Islet of Langerhans (tissue), 1 donor: ENCODE measurements around the gene PCDHGB4.
"Not testable (repeated sequence)": the region's sequence is repeated elsewhere in the genome, so short reads cannot be mapped to it uniquely, and the experiment has no call there.

Source experiments
- FAIRE-seq: peaks from one replicate; lab custom pipeline; 2011; peaks lifted over from hg19 to GRCh38; lab: Jason Lieb, UNC

Gene PCDHGB4

DNA sequence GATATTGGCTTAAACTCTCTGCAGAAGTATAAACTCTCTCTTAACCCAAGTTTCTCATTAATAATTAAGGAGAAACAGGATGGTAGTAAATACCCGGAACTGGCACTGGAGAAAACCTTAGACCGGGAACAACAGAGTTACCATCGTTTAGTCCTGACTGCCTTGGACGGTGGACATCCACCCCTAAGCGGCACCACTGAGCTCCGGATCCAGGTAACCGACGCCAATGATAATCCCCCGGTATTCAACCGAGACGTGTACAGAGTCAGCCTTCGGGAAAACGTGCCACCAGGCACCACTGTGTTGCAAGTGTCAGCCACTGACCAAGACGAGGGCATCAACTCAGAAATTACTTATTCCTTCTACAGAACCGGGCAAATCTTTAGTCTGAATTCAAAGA is 11.1 kb downstream of the PCDHGB4 start:
- no peak for FAIRE-seq

DNA sequence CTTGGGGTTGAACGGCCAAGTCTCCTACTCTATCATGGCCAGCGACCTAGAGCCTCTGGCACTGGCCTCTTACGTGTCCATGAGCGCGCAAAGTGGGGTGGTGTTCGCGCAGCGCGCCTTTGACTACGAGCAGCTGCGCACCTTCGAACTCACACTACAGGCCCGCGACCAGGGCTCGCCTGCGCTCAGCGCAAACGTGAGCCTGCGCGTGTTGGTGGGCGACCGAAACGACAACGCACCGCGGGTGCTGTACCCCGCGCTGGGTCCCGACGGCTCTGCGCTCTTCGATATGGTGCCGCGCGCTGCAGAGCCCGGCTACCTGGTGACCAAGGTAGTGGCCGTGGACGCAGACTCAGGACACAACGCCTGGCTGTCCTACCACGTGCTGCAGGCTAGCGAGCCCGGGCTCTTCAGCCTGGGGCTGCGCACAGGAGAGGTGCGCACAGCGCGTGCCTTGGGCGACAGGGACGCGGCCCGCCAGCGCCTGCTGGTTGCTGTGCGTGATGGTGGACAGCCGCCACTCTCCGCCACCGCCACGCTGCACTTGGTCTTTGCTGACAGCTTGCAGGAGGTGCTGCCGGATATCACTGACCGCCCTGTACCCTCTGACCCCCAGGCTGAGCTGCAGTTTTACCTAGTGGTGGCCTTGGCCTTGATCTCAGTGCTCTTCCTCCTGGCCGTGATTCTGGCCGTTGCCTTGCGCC is 12.2 kb downstream of the PCDHGB4 start:
- no peak for FAIRE-seq

DNA sequence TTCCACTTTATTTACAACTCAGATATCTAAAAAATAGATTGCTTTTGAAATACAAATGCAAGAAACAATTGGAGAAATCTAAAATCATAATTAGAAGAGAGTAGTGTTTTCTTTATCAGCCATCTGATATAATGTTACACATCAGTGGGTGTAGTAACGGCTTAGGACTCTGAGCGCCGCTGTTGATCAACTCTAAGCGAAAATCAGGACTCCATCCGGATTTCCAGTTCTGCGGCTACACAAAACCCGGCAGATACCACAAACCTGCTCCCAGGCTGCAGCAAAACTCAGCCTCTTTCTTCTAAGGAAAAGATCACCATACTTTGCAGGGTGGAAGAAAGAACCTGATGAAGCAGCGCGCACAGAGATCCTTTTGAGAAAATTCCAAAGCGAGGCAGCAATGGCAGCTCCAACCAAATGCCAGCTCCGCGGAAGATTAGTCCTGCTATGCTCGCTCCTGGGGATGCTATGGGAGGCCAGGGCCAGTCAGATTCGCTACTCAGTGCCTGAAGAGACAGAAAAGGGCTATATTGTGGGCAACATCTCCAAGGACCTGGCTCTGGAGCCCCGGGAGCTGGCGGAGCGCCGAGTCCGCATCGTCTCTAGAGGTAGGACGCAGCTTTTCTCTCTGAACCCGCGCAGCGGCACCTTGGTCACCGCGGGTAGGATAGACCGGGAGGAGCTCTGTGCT is 15.2 kb downstream of the PCDHGB4 start, which contains the start of gene PCDHGA9:
Gene PCDHGA9, plus strand, starts transcription at position 226 of the 691 bp plus-strand sequence. Its CDS starts 175 bp downstream, at position 401.
- FAIRE-seq, result no peak

DNA sequence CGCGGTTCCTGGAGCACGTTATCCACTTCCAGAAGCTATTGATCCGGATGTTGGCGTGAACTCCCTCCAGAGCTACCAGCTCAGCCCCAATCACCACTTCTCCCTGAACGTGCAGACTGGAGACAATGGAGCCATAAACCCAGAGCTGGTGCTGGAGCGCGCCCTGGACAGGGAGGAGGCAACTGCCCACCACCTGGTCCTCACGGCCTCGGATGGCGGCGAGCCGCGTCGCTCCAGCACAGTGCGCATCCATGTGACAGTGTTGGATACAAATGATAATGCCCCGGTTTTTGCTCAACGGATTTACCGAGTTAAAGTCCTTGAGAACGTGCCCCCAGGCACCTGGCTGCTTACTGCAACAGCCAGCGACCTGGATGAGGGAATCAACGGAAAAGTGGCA is 15.9 kb downstream of the PCDHGB4 start:
- no peak for FAIRE-seq

DNA sequence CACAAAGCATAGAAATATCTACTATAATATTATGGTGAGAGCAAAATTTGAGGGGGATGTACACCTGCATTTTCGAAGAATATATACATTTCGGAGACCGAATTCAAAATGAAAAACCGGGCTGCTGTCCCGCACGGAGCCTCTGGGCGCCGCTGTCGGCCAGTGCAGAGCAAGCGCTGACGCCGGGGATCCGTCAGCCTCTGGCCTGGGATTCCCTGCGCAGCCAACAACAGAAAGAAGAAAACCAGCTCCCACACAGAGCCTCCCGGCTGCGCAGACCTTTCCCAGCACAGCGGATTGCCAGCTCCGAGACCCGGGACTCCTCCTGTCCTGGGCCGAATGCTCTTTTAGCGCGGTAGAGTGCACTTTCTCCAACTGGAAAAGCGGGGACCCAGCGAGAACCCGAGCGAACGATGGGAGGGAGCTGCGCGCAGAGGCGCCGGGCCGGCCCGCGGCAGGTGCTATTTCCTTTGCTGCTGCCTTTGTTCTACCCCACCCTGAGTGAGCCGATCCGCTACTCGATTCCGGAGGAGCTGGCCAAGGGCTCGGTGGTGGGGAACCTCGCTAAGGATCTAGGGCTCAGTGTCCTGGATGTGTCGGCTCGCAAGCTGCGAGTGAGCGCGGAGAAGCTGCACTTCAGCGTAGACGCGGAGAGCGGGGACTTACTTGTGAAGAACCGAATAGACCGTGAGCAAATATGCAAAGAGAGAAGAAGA is 20.4 kb downstream of the PCDHGB4 start, which contains the start of gene PCDHGB6:
Gene PCDHGB6, plus strand, starts transcription at position 232 of the 716 bp plus-strand sequence. Its CDS starts 182 bp downstream, at position 414.
- FAIRE-seq, result not testable (repeated sequence)

DNA sequence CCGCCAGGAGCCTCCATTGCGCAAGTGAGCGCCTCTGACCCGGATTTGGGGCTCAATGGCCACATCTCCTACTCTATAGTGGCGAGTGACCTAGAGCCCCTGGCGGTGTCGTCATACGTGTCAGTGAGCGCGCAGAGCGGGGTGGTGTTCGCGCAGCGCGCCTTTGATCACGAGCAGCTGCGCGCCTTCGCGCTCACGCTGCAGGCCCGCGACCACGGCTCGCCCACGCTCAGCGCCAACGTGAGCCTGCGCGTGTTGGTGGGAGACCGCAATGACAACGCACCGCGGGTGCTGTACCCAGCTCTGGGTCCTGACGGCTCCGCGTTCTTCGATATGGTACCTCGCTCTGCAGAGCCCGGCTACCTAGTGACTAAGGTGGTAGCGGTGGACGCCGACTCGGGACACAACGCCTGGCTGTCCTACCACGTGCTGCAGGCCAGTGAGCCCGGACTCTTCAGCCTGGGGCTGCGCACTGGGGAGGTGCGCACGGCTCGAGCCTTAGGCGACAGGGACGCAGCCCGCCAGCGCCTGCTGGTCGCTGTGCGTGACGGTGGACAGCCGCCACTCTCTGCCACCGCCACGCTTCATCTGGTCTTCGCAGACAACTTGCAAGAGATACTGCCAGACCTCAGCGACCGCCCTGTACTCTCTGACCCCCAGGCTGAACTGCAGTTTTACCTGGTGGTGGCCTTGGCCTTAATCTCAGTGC is 22.3 kb downstream of the PCDHGB4 start:
- no peak for FAIRE-seq

DNA sequence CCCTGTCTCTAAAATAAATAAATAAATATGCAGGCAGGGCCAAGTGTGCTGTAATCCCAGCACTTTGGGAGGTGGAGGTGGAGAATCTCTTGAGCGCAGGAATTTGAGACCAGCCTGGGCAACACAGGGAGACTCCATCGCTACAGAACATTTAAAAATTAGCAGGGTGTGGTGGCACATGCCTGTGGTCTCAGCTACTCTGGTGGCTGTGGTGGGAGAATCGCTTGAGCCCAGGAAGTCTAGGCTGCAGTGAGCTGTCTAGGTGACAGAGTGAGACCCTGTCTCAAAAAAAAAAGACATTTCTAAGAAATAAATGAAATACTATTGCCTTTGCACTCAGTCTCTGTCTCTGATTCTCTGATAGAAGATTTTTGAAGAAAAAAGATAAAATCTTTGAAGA is 24.1 kb downstream of the PCDHGB4 start:
- no peak for FAIRE-seq

DNA sequence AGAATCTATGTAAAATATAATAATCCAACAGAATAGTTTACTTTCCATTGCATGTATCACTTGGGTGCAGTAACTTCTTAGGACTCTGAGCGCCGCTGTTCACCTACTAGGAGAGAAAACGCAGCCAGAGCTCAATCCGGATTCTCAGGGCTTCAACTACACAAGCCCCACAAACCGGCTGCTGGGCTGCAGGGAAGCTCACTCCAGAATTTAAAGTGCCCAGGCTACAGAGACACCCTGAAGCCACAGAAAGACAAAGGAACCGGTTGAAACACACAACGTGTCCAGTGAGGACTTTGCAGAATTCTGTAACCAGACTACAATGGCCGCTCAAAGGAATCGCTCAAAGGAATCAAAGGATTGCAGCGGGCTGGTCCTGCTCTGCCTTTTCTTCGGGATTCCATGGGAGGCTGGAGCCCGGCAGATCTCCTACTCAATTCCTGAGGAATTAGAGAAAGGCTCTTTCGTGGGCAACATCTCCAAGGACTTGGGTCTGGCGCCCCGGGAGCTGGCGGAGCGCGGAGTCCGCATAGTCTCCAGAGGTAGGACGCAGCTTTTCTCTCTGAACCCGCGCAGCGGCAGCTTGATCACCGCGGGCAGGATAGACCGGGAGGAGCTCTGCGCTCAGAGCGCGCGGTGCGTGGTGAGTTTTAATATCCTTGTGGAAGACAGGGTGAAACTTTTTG is 25.5 kb downstream of the PCDHGB4 start, which contains the start of gene PCDHGA10:
Gene PCDHGA10, plus strand, starts transcription at position 134 of the 686 bp plus-strand sequence. Its CDS starts 189 bp downstream, at position 323.
- FAIRE-seq, result no peak

DNA sequence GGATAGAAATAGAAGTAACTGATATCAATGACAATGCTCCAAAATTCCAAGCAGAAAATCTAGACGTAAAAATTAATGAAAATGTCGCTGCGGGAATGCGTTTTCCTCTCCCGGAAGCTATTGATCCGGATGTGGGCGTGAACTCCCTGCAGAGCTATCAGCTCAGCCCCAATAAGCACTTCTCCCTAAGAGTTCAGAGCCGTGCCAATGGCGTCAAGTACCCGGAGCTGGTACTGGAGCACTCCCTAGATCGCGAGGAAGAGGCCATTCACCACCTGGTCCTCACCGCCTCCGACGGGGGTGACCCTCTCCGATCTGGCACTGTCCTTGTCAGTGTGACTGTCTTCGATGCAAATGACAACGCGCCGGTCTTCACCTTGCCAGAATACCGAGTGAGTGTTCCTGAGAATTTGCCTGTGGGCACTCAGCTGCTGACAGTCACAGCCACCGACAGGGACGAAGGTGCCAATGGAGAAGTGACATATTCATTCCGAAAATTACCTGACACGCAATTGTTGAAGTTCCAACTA is 26.1 kb downstream of the PCDHGB4 start:
- FAIRE-seq, result no peak

DNA sequence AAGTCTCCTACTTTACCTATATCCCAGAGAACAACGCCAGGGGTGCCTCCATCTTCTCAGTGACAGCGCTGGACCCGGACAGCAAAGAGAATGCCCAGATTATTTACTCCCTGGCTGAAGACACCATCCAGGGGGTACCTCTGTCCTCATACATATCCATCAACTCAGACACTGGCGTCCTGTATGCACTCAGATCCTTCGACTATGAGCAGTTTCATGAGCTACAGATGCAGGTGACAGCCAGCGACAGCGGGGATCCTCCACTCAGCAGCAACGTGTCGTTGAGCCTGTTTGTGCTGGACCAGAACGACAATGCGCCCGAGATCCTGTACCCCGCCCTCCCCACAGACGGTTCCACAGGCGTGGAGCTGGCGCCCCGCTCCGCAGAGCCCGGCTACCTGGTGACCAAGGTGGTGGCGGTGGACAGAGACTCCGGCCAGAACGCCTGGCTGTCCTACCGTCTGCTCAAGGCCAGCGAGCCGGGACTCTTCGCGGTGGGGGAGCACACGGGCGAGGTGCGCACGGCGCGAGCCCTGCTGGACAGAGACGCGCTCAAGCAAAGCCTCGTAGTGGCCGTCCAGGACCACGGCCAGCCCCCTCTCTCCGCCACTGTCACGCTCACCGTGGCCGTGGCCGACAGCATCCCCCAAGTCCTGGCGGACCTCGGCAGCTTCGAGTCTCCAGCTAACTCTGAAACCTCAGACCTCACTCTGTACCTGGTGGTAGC is 27.2 kb downstream of the PCDHGB4 start:
- FAIRE-seq, result not testable (repeated sequence)

DNA sequence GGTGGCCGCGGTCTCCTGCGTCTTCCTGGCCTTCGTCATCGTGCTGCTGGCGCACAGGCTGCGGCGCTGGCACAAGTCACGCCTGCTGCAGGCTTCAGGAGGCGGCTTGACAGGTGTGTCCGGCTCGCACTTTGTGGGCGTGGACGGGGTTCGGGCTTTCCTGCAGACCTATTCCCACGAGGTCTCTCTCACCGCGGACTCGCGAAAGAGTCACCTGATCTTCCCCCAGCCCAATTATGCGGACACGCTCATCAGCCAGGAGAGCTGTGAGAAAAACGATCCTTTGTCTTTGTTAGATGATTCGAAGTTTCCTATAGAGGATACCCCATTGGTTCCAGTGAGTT is 27.7 kb downstream of the PCDHGB4 start:
- FAIRE-seq, result not testable (repeated sequence)

DNA sequence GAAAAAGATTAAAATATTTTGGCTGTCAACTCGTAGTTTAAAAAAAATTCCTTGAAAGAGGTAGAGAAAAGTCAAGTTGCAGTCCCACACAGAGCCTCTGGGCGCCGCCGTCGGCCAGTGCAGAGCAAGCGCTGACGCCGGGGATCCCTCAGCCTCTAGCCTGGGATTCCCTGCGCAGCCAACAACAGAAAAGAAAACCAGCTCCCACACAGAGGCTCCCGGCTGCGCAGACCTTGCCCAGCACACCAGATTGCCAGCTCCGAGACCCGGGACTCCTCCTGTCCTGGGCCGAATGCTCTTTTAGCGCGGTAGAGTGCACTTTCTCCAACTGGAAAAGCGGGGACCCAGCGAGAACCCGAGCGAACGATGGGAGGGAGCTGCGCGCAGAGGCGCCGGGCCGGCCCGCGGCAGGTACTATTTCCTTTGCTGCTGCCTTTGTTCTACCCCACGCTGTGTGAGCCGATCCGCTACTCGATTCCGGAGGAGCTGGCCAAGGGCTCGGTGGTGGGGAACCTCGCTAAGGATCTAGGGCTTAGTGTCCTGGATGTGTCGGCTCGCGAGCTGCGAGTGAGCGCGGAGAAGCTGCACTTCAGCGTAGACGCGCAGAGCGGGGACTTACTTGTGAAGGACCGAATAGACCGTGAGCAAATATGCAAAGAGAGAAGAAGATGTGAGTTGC is 30.1 kb downstream of the PCDHGB4 start, which contains the start of gene PCDHGB7:
Gene PCDHGB7, plus strand, starts transcription at position 184 of the 679 bp plus-strand sequence. Its CDS starts 183 bp downstream, at position 367.
- FAIRE-seq, result not testable (repeated sequence)

DNA sequence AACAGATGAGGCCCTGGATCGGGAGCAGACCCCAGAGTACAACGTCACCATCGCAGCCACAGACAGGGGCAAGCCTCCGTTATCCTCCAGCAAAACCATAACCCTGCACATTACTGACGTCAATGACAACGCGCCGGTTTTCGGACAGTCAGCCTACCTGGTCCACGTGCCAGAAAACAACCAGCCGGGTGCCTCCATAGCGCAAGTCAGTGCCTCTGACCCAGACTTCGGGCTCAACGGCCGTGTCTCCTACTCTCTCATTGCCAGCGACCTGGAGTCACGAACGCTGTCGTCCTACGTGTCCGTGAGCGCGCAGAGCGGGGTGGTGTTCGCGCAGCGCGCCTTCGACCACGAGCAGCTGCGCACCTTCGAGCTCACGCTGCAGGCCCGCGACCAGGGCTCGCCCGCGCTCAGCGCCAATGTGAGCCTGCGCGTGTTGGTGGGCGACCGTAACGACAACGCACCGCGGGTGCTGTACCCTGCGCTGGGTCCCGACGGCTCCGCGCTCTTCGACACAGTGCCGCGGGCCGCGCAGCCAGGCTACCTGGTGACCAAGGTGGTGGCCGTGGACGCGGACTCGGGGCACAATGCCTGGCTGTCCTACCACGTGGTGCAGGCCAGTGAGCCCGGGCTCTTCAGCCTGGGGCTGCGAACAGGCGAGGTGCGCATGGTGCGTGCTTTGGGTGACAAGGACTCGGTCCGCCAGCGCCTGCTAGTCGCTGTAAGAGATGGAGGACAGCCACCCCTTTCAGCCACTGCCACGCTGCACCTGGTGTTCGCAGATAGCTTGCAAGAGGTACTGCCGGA is 31.8 kb downstream of the PCDHGB4 start:
- FAIRE-seq, result no peak

DNA sequence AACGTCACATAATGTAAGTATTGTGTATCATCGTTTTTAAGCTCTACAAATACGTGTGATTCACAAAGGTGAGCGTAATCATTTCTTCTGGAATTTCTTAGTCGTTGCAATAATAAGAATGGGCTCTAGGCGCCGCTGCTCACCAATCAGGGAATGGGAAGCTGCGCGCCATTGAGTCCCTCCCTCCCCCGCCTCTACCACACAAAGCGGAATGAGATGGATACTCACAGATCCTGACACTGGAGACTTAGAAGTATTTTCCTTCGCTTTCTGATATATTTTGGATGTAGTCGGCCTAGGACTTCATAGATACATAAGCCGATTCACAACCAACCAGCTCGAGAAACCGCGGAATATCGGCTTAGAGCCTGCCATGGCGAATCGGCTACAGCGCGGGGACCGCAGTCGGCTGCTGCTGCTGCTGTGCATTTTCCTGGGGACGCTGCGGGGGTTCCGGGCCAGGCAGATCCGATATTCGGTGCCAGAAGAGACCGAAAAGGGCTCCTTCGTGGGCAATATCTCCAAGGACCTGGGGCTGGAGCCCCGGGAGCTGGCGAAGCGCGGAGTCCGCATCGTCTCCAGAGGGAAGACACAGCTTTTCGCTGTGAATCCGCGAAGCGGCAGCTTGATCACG is 33.5 kb downstream of the PCDHGB4 start, which contains the start of gene PCDHGA11:
Gene PCDHGA11, plus strand, starts transcription at position 197 of the 634 bp plus-strand sequence. Its CDS starts 177 bp downstream, at position 374.
- FAIRE-seq, result no peak

DNA sequence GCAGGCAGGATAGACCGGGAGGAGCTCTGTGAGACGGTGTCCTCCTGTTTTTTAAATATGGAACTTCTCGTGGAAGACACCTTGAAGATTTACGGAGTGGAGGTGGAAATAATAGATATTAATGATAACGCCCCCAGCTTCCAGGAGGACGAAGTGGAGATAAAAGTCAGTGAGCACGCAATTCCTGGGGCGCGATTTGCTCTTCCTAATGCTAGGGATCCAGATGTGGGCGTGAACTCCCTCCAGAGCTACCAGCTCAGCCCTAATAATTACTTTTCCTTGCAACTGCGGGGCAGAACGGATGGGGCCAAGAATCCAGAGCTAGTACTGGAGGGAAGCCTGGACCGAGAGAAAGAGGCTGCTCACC is 34.0 kb downstream of the PCDHGB4 start:
- no peak for FAIRE-seq

DNA sequence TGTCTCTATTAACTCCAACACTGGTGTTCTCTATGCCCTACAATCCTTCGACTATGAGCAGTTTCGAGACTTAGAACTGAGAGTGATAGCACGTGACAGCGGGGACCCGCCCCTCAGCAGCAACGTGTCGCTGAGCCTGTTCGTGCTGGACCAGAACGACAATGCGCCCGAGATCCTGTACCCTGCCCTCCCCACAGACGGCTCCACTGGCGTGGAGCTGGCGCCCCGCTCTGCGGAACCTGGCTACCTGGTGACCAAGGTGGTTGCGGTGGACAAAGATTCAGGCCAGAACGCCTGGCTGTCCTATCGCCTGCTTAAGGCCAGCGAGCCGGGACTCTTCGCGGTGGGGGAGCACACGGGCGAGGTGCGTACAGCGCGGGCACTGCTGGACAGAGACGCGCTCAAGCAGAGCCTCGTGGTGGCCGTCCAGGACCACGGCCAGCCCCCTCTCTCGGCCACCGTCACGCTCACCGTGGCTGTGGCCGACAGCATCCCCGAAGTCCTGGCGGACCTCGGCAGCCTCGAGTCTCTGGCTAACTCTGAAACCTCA is 35.3 kb downstream of the PCDHGB4 start:
- FAIRE-seq, result no peak

DNA sequence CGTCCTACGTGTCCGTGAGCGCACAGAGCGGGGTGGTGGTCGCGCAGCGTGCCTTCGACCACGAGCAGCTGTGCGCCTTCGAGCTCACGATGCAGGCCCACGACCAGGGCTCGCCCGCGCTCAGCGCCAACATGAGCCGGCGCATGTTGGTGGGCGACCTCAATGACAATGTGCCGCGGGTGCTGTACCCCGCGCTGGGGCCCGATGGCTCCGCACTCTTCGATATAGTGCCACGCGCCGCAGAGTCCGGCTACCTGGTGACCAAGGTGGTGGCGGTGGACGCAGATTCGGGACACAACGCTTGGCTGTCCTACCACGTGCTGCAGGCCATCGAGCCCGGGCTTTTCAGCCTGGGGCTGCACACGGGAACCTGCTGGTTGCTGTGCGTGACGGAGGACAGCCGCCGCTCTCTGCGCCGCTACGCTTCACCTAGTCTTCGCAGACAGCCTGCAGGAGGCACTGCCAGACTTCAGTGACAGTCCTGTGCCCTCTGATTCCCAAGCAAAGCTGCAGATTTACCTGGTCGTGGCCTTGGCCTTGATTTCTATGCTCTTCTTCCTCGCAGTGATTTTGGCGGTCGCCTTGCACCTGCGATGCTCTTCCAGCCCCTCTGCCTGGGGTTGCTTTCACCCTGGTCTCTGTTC is 40.4 kb downstream of the PCDHGB4 start:
- no peak for FAIRE-seq
